ENCODE measurements around the gene SLC22A5. TPM values are rescaled to one million over a fixed set of nuclear protein-coding genes. Genes with fewer than 3 reads are reported as not detected.

The SLC22A5 gene
- total RNA-seq (2022; extraction: Qiagen RNA extraction; ENCODE audit: low read depth), result 32.8 to 41.0 TPM (median 38.3 TPM) in 5 replicates

DNA sequence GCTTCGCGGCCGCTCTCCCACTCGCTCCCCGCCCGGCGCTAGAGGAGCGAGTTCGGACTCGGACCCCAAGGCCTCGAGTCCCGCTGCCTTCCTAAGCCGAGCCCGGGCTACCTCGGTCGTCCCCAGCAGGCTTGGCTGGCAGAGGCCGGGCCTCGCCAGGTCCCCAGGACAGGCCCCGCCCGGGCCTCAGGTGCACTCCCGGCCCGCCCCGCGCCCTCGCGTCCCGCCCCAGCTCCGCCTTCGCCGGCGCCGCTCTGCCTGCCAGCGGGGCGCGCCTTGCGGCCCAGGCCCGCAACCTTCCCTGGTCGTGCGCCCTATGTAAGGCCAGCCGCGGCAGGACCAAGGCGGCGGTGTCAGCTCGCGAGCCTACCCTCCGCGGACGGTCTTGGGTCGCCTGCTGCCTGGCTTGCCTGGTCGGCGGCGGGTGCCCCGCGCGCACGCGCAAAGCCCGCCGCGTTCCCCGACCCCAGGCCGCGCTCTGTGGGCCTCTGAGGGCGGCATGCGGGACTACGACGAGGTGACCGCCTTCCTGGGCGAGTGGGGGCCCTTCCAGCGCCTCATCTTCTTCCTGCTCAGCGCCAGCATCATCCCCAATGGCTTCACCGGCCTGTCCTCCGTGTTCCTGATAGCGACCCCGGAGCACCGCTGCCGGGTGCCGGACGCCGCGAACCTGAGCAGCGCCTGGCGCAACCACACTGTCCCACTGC is at the start of gene SLC22A5:
SLC22A5 (plus strand) TSS at position 237 of the 707 bp plus-strand sequence; CDS start at position 500, 263 bp downstream.

Other genes starting within 250 kb of the SLC22A5 start
- 40.8 to 52.0 TPM (median 44.3 TPM) in 5 replicates for gene P4HA2, start 141.9 kb upstream of the SLC22A5 start, total RNA-seq (2022; extraction: Qiagen RNA extraction; ENCODE audit: low read depth)
- 0.47 to 1.2 TPM (median 0.63 TPM) in 5 replicates for gene PDLIM4, start 112.0 kb upstream of the SLC22A5 start, total RNA-seq (2022; extraction: Qiagen RNA extraction; ENCODE audit: low read depth)
- 2.9 to 5.7 TPM (median 4.5 TPM) in 5 replicates for gene SLC22A4, start 75.3 kb upstream of the SLC22A5 start, total RNA-seq (2022; extraction: Qiagen RNA extraction; ENCODE audit: low read depth)
- 24.7 to 35.2 TPM (median 33.1 TPM) in 5 replicates for gene IRF1, start 121.1 kb downstream of the SLC22A5 start, total RNA-seq (2022; extraction: Qiagen RNA extraction; ENCODE audit: low read depth)
- gene IL5, start 173.8 kb downstream of the SLC22A5 start, total RNA-seq (2022; extraction: Qiagen RNA extraction; ENCODE audit: low read depth), result not detected in 5 replicates
- 19.4 to 47.1 TPM (median 33.8 TPM) in 5 replicates for gene RAD50, start 187.3 kb downstream of the SLC22A5 start, total RNA-seq (2022; extraction: Qiagen RNA extraction; ENCODE audit: low read depth)